SU-DHL-6 (cell line): Measurements from ENCODE around the gene CDH13.

Experiments used
- EZH2phosphoT487 ChIP-seq: fragments of 200-600 bp; sonication (generic), shearing (Covaris generic); conservative IDR thresholded peaks from 2 replicates; pipeline ENCODE4 v1.6.1; 2018; ENCODE audit warnings: mild to moderate bottlenecking, antibody characterized with exemption, low read length, moderate library complexity, mixed read lengths
- TF ChIP-seq, protein P1 (sequence below): fragments of 200-600 bp; sonication (generic); IDR thresholded peaks from one replicate; pipeline ENCODE4 v1.5.1; 2017; ENCODE audit warnings: antibody characterized with exemption, mild to moderate bottlenecking, low read length, moderate library complexity; ENCODE audit not compliant: insufficient read depth, poor library complexity, severe bottlenecking

DNA sequence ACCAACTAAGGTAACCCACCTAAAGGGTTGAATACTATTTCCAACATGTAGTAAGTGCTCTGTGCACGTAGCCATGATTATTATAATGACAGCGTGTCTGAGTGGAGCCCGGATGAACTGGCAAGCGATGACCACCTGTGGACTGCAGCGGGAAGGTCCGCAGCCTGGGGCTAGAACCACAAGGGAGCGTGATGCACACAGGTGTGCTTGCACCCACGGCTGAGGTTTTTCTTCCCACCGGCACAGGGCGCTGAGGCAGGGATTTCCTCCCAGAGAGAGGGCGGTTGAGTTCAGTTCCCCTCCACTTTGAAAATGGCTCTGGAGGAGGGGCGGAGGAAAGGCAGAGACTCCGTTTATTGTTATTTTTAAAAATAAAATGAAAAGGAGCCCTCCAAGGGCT, 959.3 kb downstream of the CDH13 start:
- TF ChIP-seq, protein P1, sequence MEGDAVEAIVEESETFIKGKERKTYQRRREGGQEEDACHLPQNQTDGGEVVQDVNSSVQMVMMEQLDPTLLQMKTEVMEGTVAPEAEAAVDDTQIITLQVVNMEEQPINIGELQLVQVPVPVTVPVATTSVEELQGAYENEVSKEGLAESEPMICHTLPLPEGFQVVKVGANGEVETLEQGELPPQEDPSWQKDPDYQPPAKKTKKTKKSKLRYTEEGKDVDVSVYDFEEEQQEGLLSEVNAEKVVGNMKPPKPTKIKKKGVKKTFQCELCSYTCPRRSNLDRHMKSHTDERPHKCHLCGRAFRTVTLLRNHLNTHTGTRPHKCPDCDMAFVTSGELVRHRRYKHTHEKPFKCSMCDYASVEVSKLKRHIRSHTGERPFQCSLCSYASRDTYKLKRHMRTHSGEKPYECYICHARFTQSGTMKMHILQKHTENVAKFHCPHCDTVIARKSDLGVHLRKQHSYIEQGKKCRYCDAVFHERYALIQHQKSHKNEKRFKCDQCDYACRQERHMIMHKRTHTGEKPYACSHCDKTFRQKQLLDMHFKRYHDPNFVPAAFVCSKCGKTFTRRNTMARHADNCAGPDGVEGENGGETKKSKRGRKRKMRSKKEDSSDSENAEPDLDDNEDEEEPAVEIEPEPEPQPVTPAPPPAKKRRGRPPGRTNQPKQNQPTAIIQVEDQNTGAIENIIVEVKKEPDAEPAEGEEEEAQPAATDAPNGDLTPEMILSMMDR = no peak
- TF ChIP-seq EZH2phosphoT487 = no peak
